ENCODE results near the gene CAP2. TPM values are rescaled to one million over a fixed set of nuclear protein-coding genes. Genes with fewer than 3 reads are reported as not detected.
"Not testable (repeated sequence)": the region's sequence is repeated elsewhere in the genome, so short reads cannot be mapped to it uniquely, and the experiment has no call there.

CAP2 gene
- total RNA-seq, 1 experiment from 2014 or later: not detected

GRCh38 chr6:17389274-17389847 lies 4.0 kb upstream of the CAP2 start:
- H3K4me1 ChIP-seq (ENCODE audit: low read length): no peaks in the 10 kb centered on the region
- no peaks in the 10 kb centered on the region for H3K79me2 ChIP-seq (ENCODE audit: low read length)
- no peaks in the 10 kb centered on the region for H4K20me1 ChIP-seq (ENCODE audit: insufficient read depth, low read depth, low read length)
- H3K9ac ChIP-seq (ENCODE audit: low read length): no peak overlapping the region
- no peak overlapping the region for H3K4me2 ChIP-seq (ENCODE audit: low read depth, low read length, poor library complexity, severe bottlenecking)
- H3K27ac ChIP-seq (ENCODE audit: low read length): no peak overlapping the region
- no peaks in the 10 kb centered on the region for H3K27me3 ChIP-seq (ENCODE audit: low read length)
- no peaks in the 10 kb centered on the region for H3K36me3 ChIP-seq (ENCODE audit: insufficient read depth, low read length)
- no peak for DNase-seq
- no peaks in the 10 kb centered on the region for H3K9me3 ChIP-seq (ENCODE audit: low read length)
- no peak overlapping the region for H2AFZ ChIP-seq (ENCODE audit: low read length)
- no peak overlapping the region for H3K4me3 ChIP-seq (ENCODE audit: low read length)
- no peaks in the 10 kb centered on the region for H3K9me2 ChIP-seq (replicated peaks; ENCODE audit: insufficient read depth, low read length)

- Histone ChIP-seq H2AFZ (ENCODE audit: low read length) (no peak overlapping the region), H3K9ac (ENCODE audit: low read length) (no peak overlapping the region), H3K4me3 (ENCODE audit: low read length) (no peak overlapping the region), H3K4me1 (ENCODE audit: low read length) (no peaks in the 10 kb centered on the region), H3K27ac (ENCODE audit: low read length) (no peak overlapping the region), H3K9me2 (replicated peaks; ENCODE audit: insufficient read depth, low read length) (no peaks in the 10 kb centered on the region), H3K79me2 (ENCODE audit: low read length) (no peaks in the 10 kb centered on the region), H3K27me3 (ENCODE audit: low read length) (no peaks in the 10 kb centered on the region), H4K20me1 (ENCODE audit: insufficient read depth, low read depth, low read length) (no peaks in the 10 kb centered on the region), H3K9me3 (ENCODE audit: low read length) (no peaks in the 10 kb centered on the region), H3K36me3 (ENCODE audit: insufficient read depth, low read length) (no peaks in the 10 kb centered on the region), H3K4me2 (ENCODE audit: low read depth, low read length, poor library complexity, severe bottlenecking) (no peak overlapping the region)
- no peak for DNase-seq
These were observed 3.1 kb upstream of the CAP2 start for GRCh38 chr6:17390276-17390675.

GRCh38 chr6:17391976-17392375 lies 1.4 kb upstream of the CAP2 start:
- Histone ChIP-seq H3K9ac (ENCODE audit: low read length) (no peak overlapping the region), H3K4me3 (ENCODE audit: low read length) (no peak overlapping the region), H3K36me3 (ENCODE audit: insufficient read depth, low read length) (no peaks in the 10 kb centered on the region), H3K4me1 (ENCODE audit: low read length) (no peaks in the 10 kb centered on the region), H3K27ac (ENCODE audit: low read length) (no peak overlapping the region), H3K27me3 (ENCODE audit: low read length) (no peaks in the 10 kb centered on the region), H2AFZ (ENCODE audit: low read length) (no peak overlapping the region), H3K4me2 (ENCODE audit: low read depth, low read length, poor library complexity, severe bottlenecking) (no peak overlapping the region), H3K79me2 (ENCODE audit: low read length) (no peaks in the 10 kb centered on the region), H4K20me1 (ENCODE audit: insufficient read depth, low read depth, low read length) (no peaks in the 10 kb centered on the region), H3K9me2 (replicated peaks; ENCODE audit: insufficient read depth, low read length) (no peaks in the 10 kb centered on the region), H3K9me3 (ENCODE audit: low read length) (no peaks in the 10 kb centered on the region)
- no peak for DNase-seq

- H2AFZ ChIP-seq (ENCODE audit: low read length): no peak overlapping the region
- DNase-seq: no peak
- H3K4me3 ChIP-seq (ENCODE audit: low read length): no peak overlapping the region
These were observed 667 bp downstream of the CAP2 start for GRCh38 chr6:17393892-17394631.

GRCh38 chr6:17395112-17395511 lies 1.7 kb downstream of the CAP2 start:
- no peak for DNase-seq
- no peaks in the 10 kb centered on the region for H3K9me2 ChIP-seq (replicated peaks; ENCODE audit: insufficient read depth, low read length)
- H2AFZ ChIP-seq (ENCODE audit: low read length): no peak overlapping the region
- H3K4me3 ChIP-seq (ENCODE audit: low read length): no peak overlapping the region
- no peak overlapping the region for H3K27ac ChIP-seq (ENCODE audit: low read length)
- H3K9ac ChIP-seq (ENCODE audit: low read length): no peak overlapping the region
- no peaks in the 10 kb centered on the region for H3K9me3 ChIP-seq (ENCODE audit: low read length)
- no peaks in the 10 kb centered on the region for H3K27me3 ChIP-seq (ENCODE audit: low read length)
- no peaks in the 10 kb centered on the region for H3K36me3 ChIP-seq (ENCODE audit: insufficient read depth, low read length)
- H4K20me1 ChIP-seq (ENCODE audit: insufficient read depth, low read depth, low read length): no peaks in the 10 kb centered on the region
- H3K4me2 ChIP-seq (ENCODE audit: low read depth, low read length, poor library complexity, severe bottlenecking): no peak overlapping the region
- no peaks in the 10 kb centered on the region for H3K79me2 ChIP-seq (ENCODE audit: low read length)
- no peaks in the 10 kb centered on the region for H3K4me1 ChIP-seq (ENCODE audit: low read length)

More at GRCh38 chr6:17393892-17394631, 667 bp downstream of the CAP2 start:
- no peak overlapping the region for H3K4me2 ChIP-seq (ENCODE audit: low read depth, low read length, poor library complexity, severe bottlenecking)
- no peaks in the 10 kb centered on the region for H3K9me3 ChIP-seq (ENCODE audit: low read length)
- no peaks in the 10 kb centered on the region for H4K20me1 ChIP-seq (ENCODE audit: insufficient read depth, low read depth, low read length)
- H3K27me3 ChIP-seq (ENCODE audit: low read length): no peaks in the 10 kb centered on the region
- H3K9ac ChIP-seq (ENCODE audit: low read length): no peak overlapping the region
- no peak overlapping the region for H3K27ac ChIP-seq (ENCODE audit: low read length)
- no peaks in the 10 kb centered on the region for H3K4me1 ChIP-seq (ENCODE audit: low read length)
- no peaks in the 10 kb centered on the region for H3K9me2 ChIP-seq (replicated peaks; ENCODE audit: insufficient read depth, low read length)
- no peaks in the 10 kb centered on the region for H3K79me2 ChIP-seq (ENCODE audit: low read length)
- no peaks in the 10 kb centered on the region for H3K36me3 ChIP-seq (ENCODE audit: insufficient read depth, low read length)

- no peak overlapping the region for H3K4me3 ChIP-seq (ENCODE audit: low read length)
These were observed 2.9 kb downstream of the CAP2 start for GRCh38 chr6:17396256-17396655.

GRCh38 chr6:17397764-17398194 lies 4.4 kb downstream of the CAP2 start:
- Histone ChIP-seq H4K20me1 (ENCODE audit: insufficient read depth, low read depth, low read length) (no peaks in the 10 kb centered on the region), H3K4me1 (ENCODE audit: low read length) (no peaks in the 10 kb centered on the region), H3K36me3 (ENCODE audit: insufficient read depth, low read length) (no peaks in the 10 kb centered on the region), H2AFZ (ENCODE audit: low read length) (no peak overlapping the region), H3K79me2 (ENCODE audit: low read length) (no peaks in the 10 kb centered on the region), H3K27me3 (ENCODE audit: low read length) (no peaks in the 10 kb centered on the region), H3K9ac (ENCODE audit: low read length) (no peak overlapping the region), H3K4me2 (ENCODE audit: low read depth, low read length, poor library complexity, severe bottlenecking) (no peak overlapping the region), H3K4me3 (ENCODE audit: low read length) (no peak overlapping the region), H3K9me3 (ENCODE audit: low read length) (no peaks in the 10 kb centered on the region), H3K27ac (ENCODE audit: low read length) (no peak overlapping the region), H3K9me2 (replicated peaks; ENCODE audit: insufficient read depth, low read length) (no peaks in the 10 kb centered on the region)
- no peak for DNase-seq

More at GRCh38 chr6:17396256-17396655, 2.9 kb downstream of the CAP2 start:
- Histone ChIP-seq H3K36me3 (ENCODE audit: insufficient read depth, low read length) (no peaks in the 10 kb centered on the region), H3K9me3 (ENCODE audit: low read length) (no peaks in the 10 kb centered on the region), H3K4me1 (ENCODE audit: low read length) (no peaks in the 10 kb centered on the region), H2AFZ (ENCODE audit: low read length) (no peak overlapping the region), H3K4me2 (ENCODE audit: low read depth, low read length, poor library complexity, severe bottlenecking) (no peak overlapping the region), H3K27ac (ENCODE audit: low read length) (no peak overlapping the region), H3K27me3 (ENCODE audit: low read length) (no peaks in the 10 kb centered on the region), H3K9me2 (replicated peaks; ENCODE audit: insufficient read depth, low read length) (no peaks in the 10 kb centered on the region), H4K20me1 (ENCODE audit: insufficient read depth, low read depth, low read length) (no peaks in the 10 kb centered on the region), H3K79me2 (ENCODE audit: low read length) (no peaks in the 10 kb centered on the region), H3K9ac (ENCODE audit: low read length) (no peak overlapping the region)
- no peak for DNase-seq

GRCh38 chr6:17405181-17405943 lies 12.0 kb downstream of the CAP2 start:
- H3K4me3 ChIP-seq (ENCODE audit: low read length); H2AFZ ChIP-seq (ENCODE audit: low read length); H3K9me3 ChIP-seq (ENCODE audit: low read length); H3K79me2 ChIP-seq (ENCODE audit: low read length); H3K4me1 ChIP-seq (ENCODE audit: low read length); H3K9ac ChIP-seq (ENCODE audit: low read length); H3K27ac ChIP-seq (ENCODE audit: low read length); DNase-seq; H3K27me3 ChIP-seq (ENCODE audit: low read length); H3K36me3 ChIP-seq (ENCODE audit: insufficient read depth, low read length); H4K20me1 ChIP-seq (ENCODE audit: insufficient read depth, low read depth, low read length); H3K4me2 ChIP-seq (ENCODE audit: low read depth, low read length, poor library complexity, severe bottlenecking); H3K9me2 ChIP-seq (replicated peaks; ENCODE audit: insufficient read depth, low read length): not testable (repeated sequence)
